Omental fat pad (tissue), 4 donors: ENCODE results near the gene FBXL7. TPM values are rescaled to one million over a fixed set of nuclear protein-coding genes. Genes with fewer than 3 reads are reported as not detected.
A peak's percentile ranks its signal among the peaks of the same experiment; 100 is the strongest.

Experiments
- ATAC-seq: fragments of 150-250 bp; one replicate; pipeline ENCODE4 v1.9.1; 2016; ENCODE audit warnings: mild to moderate bottlenecking, moderate library complexity; ENCODE audit not compliant: low FRiP score
- DNase-seq: peaks from one replicate; pipeline ENCODE4 v3.0.0-alpha.2; 2019; ENCODE audit warnings: low spot score
- total RNA-seq, 4 donors: library from RNA; depleted of rRNA; stranded (reverse); fragments of >200 nt; gene quantifications; one replicate each; pipeline ENCODE4 v1.1.0, GENCODE V29; 2016
- TF ChIP-seq, protein P1 (sequence below), 3 donors: fragments of 450-650 bp; IDR thresholded peaks; one replicate each; pipeline ENCODE4 v1.5.1; 2016 to 2017; ENCODE audit warnings: antibody characterized with exemption in 3 of 3, mild to moderate bottlenecking in 3 of 3, moderate library complexity in 2 of 3

The FBXL7 gene
- total RNA-seq, 4 donors from 2014 or later: 9.1 to 47.1 (median 17.1) TPM

- TF ChIP-seq, protein P1, sequence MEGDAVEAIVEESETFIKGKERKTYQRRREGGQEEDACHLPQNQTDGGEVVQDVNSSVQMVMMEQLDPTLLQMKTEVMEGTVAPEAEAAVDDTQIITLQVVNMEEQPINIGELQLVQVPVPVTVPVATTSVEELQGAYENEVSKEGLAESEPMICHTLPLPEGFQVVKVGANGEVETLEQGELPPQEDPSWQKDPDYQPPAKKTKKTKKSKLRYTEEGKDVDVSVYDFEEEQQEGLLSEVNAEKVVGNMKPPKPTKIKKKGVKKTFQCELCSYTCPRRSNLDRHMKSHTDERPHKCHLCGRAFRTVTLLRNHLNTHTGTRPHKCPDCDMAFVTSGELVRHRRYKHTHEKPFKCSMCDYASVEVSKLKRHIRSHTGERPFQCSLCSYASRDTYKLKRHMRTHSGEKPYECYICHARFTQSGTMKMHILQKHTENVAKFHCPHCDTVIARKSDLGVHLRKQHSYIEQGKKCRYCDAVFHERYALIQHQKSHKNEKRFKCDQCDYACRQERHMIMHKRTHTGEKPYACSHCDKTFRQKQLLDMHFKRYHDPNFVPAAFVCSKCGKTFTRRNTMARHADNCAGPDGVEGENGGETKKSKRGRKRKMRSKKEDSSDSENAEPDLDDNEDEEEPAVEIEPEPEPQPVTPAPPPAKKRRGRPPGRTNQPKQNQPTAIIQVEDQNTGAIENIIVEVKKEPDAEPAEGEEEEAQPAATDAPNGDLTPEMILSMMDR (IDR thresholded peaks at IDR 0.05): no peak
- ATAC-seq (peak; percentile 28), DNase-seq (no peak)
Measured at GRCh38 chr5:15695215-15695731, 195.3 kb downstream of the FBXL7 start.

DNA sequence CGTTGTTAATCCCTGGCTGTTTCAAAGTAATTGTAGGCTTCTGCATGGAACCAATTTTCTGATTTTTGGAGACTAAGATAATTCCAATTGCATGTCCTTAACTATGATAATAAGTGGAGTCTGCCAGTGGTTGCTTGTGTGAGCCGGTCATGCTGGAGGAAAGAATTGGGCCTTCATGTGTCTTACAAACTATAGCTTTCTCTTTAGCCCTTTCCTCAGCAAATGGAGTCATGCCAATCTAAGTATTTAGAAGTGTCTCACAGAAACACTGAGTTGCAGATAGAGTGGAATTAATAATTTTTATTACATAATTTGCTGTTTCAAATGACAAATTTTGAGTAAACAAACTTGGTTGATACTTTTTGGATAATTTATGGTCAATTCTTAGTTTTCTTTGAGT is 200.4 kb downstream of the FBXL7 start:
- TF ChIP-seq, protein P1 (IDR thresholded peaks at IDR 0.05): no peak
- DNase-seq: no peak
- ATAC-seq: no peak

DNA sequence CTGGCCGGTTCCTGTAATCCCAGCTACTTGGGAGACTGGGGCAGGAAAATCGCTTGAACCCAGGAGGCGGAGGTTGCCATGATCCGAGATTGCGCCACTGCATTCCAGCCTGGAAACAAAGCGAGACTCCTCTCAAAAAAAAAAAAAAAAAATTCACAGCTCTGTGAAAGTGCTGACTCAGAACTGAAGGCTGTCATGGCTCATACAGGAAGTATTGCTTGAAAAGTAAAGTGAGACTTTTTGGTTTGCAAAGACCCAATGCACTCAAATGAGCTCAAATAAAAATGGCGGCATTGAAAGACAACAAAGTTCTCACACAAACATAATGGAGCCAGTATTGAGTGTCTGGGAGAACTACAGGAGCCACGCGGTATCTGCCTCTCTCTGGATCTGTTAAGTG is 202.1 kb downstream of the FBXL7 start:
- ATAC-seq: no peak

DNA sequence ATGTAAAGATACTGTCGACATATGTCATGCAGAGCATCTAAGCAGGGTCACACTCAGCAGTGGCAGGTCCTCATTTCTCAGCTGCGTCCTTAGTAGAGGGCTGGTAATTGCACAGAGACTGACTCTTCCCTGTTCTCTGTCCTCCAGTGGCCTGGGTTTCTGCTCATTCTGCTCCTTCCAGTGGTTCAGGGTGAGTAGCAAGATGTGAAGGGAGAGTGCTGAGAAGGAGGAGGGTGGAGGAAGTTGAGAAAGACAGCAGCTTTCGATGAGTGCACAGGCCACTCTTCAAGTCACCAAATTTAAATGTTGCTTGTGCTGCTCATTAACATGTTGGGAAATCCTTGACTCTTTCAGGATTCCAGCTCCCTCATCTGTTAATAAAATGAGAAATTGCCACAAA is 203.9 kb downstream of the FBXL7 start:
- DNase-seq: no peak
- ATAC-seq: no peak
- TF ChIP-seq, protein P1 (IDR thresholded peaks at IDR 0.05): no peak

More for the DNA sequence above, 202.1 kb downstream of the FBXL7 start:
- DNase-seq: no peak
- TF ChIP-seq, protein P1 (IDR thresholded peaks at IDR 0.05): no peak

- ATAC-seq (no peak), DNase-seq (no peak)
- TF ChIP-seq, protein P1 (IDR thresholded peaks at IDR 0.05): no peak
Measured at GRCh38 chr5:15704397-15704947, 204.5 kb downstream of the FBXL7 start.

DNA sequence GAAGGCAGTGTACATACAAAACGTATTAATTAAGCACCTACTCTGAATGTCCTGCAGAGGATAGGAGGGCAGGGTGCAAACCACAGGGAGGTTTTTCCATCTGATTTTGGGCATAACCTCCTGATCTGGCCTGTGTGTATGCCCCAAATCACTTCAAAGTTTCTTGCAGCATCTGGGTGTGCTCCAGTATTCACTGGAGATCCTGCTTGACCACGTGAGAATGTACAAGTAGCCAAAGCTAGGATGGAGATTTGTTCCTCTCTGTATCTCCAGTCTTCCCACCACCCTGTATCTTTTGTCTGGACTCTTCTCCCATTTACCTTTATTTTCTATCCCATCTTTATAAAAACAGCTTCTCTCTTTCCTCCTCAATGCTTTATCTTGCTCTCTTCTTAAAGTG is 207.7 kb downstream of the FBXL7 start:
- TF ChIP-seq, protein P1 (IDR thresholded peaks at IDR 0.05): no peak
- no peak for ATAC-seq
- DNase-seq: no peak

GRCh38 chr5:15711892-15712291 is 211.9 kb downstream of the FBXL7 start:
- ATAC-seq: no peak

More at GRCh38 chr5:15711892-15712291, 211.9 kb downstream of the FBXL7 start:
- DNase-seq: no peak
- TF ChIP-seq, protein P1 (IDR thresholded peaks at IDR 0.05): no peak
